BJ (cell line): Measurements from ENCODE around the gene TPGS1. TPM values are rescaled to one million over a fixed set of nuclear protein-coding genes. Genes with fewer than 3 reads are reported as not detected.
A peak's percentile ranks its signal among the peaks of the same experiment; 100 is the strongest.
"Not testable (repeated sequence)": the region's sequence is repeated elsewhere in the genome, so short reads cannot be mapped to it uniquely, and the experiment has no call there.

Experiments used
- CTCF ChIA-PET: fragments of 350-600 bp; formaldehyde crosslinking; extraction: SDS; loops from one replicate; lab custom pipeline; 2021; ENCODE audit warnings: antibody characterized with exemption, inconsistent platforms; lab: Yijun Ruan, JAX
- POLR2A ChIA-PET: fragments of 300-600 bp; sonication (Branson Sonifier 250); formaldehyde crosslinking; extraction: SDS; loops from one replicate; lab custom pipeline; 2021; ENCODE audit warnings: antibody characterized with exemption; lab: Charles Lee
- DNase-seq: peaks from one replicate; pipeline ENCODE4 v3.0.0-alpha.2; 2011; ENCODE audit warnings: low read depth
- H3K27me3 ChIP-seq: 2 replicates; pipeline ENCODE4 v1.6.0; 2011; ENCODE audit warnings: low read length; ENCODE audit not compliant: control insufficient read depth, insufficient read depth
- H3K36me3 ChIP-seq: 2 replicates; pipeline ENCODE4 v1.5.1; 2011; ENCODE audit warnings: low read length; ENCODE audit not compliant: control insufficient read depth, insufficient read depth
- H3K4me3 ChIP-seq: 2 replicates; pipeline ENCODE4 v1.5.1; 2011; ENCODE audit warnings: low read depth, mild to moderate bottlenecking, control low read depth, low read length
- CTCF ChIP-seq: IDR thresholded peaks from 2 replicates; pipeline ENCODE4 v1.5.1; 2011; ENCODE audit warnings: low read depth, mild to moderate bottlenecking, control low read depth, inconsistent platforms, low read length, moderate library complexity; ENCODE audit not compliant: insufficient read depth
- polyA plus RNA-seq: library from polyadenylated mRNA; depleted of rRNA; stranded (reverse); fragments of >200 nt; gene quantifications from 2 replicates; pipeline ENCODE4 v1.2.3, GENCODE V29; 2011

The TPGS1 gene
- polyA plus RNA-seq, 1 experiment, result 6.8 TPM

- Histone ChIP-seq H3K27me3 (no peaks in the 10 kb centered on the region), H3K36me3 (no peaks in the 10 kb centered on the region), H3K4me3 (no peak overlapping the region)
- TF ChIP-seq CTCF, result no peak
- ChIA-PET CTCF (no interaction called here), POLR2A (no interaction called here)
- DNase-seq, result no peak
Observed at GRCh38 chr19:478976-479375, 28.3 kb upstream of the TPGS1 start.

DNA sequence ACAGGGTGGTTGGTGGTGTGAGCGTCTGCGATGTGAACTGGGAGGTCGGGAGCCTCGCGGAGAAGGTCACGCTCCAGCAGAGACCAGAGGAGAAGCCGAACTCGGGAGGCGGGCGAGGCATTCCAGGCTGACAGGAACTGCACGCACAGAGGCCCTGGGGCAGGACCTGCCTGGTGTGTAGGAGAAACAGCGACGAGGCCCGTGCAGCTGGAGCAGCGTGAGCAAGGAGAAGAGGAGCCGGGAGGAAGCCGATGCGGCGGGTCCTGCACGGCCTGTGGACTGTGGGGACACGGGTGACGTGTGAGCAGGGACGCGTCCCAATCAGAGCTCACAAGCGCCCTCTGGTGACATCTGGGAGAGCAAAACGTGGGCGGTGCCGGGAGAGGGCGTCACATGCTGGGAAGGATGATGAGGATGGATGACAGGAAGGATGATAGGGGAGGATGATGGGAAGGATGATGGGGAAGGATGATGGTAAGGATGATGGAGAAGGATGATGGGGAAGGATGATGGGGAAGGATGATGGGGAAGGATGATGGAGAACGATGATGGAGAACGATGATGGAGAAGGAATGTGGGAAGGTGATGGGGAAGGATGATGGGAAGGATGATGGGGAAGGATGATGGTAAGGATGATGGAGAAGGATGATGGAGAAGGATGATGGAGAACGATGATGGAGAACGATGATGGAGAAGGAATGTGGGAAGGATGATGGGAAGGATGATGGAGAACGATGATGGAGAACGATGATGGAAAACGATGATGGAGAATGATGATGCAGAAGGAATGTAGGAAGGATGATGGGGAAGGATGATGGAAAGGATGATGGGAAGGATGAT is 27.1 kb upstream of the TPGS1 start:
- POLR2A ChIA-PET, result no interaction called here
- TF ChIP-seq CTCF, result peak; percentile 51
- CTCF ChIA-PET, result interaction anchor here (0.8 to 1.1 kb wide), 2 partner anchors 17 to 184 kb away, joined by 3 to 4 read pairs; no protein-coding TSS in a partner anchor
- DNase-seq, result no peak
- Histone ChIP-seq H3K27me3 (no peaks in the 10 kb centered on the region; the same call in 1 of the 2 replicates), H3K36me3 (no peaks in the 10 kb centered on the region), H3K4me3 (no peak overlapping the region)

- POLR2A ChIA-PET, DNase-seq, H3K36me3 ChIP-seq, H3K4me3 ChIP-seq, H3K27me3 ChIP-seq, CTCF ChIA-PET: not testable (repeated sequence)
Observed at GRCh38 chr19:481100-481499, 26.2 kb upstream of the TPGS1 start.

GRCh38 chr19:482186-483041 is 24.9 kb upstream of the TPGS1 start:
- ChIA-PET POLR2A (no interaction called here), CTCF (no interaction called here)
- DNase-seq, result no peak
- H3K36me3 ChIP-seq, result no peaks in the 10 kb centered on the region
- no peak overlapping the region for H3K4me3 ChIP-seq
- peaks cover 2% of the 10 kb centered on the region; the same call in 1 of the 2 replicates for H3K27me3 ChIP-seq
- TF ChIP-seq CTCF, result no peak

DNA sequence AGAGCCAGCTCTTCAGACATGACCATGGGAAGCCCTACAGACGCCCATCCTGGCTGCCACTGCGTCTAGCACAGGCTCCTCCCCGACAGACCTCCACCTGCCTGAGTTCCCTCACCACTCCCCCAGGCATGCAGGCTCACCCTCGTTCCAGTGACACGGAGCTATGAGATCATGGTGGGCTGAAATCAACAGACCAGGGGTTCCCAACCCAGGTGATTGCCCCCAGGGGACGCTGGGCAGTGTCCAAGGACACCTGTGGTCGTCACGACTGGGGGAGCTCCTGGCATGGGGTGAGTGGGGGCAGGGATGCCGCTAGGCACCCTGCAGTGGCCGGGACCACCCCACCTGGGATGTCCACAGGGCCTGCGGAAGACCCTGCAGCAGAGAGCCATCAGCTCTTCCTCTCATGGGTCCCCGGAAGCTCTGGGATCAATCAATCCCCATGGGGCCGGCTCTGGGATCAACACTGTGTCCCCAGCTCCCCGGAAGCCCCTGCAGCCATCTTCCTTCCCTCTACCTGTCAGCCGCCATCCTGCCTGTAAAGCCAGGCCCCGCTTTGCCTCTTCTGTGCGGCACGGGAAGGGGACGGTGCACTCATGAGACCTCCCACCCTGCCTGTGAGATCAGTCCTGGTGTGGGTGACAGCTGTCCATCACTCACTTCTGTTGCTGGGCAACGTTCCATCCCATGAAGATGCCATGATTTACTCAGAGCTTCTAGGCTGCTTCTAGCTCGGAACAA is 23.8 kb upstream of the TPGS1 start:
- POLR2A ChIA-PET, result no interaction called here
- peaks cover 2% of the 10 kb centered on the region; the same call in 1 of the 2 replicates for H3K27me3 ChIP-seq
- no peak for DNase-seq
- CTCF ChIA-PET, result no interaction called here
- TF ChIP-seq CTCF, result no peak
- no peak overlapping the region for H3K4me3 ChIP-seq
- H3K36me3 ChIP-seq, result no peaks in the 10 kb centered on the region
